A673 (cell line): ENCODE data around the gene ZNF692. TPM values are rescaled to one million over a fixed set of nuclear protein-coding genes. Genes with fewer than 3 reads are reported as not detected.

ENCODE experiments used
- BruUV-seq: library from RNA; stranded (reverse); fragments of 400-500 nt; replicated peaks from 2 replicates; lab custom pipeline; 2021; lab: Mats Ljungman, UMichigan
- CTCF ChIA-PET: fragments of 300-600 bp; sonication (Branson Sonifier 250); formaldehyde crosslinking; loops from one replicate; lab custom pipeline; 2022; ENCODE audit warnings: antibody characterized with exemption; lab: Charles Lee
- POLR2A ChIA-PET: fragments of 300-600 bp; sonication (Branson Sonifier 250); formaldehyde crosslinking; loops from one replicate; lab custom pipeline; 2022; ENCODE audit warnings: antibody characterized with exemption; ENCODE audit not compliant: low non-redundant PET; lab: Charles Lee
- DNase-seq: peaks from one replicate; pipeline ENCODE4 v3.0.0-alpha.2; 2015; ENCODE audit warnings: low spot score
- H3K27ac ChIP-seq: fragments of 200-600 bp; sonication (generic); 2 replicates; pipeline ENCODE4 v1.5.1; 2016; ENCODE audit warnings: mixed run types, low read depth, mild to moderate bottlenecking, mixed read lengths, antibody characterized with exemption, low read length; ENCODE audit not compliant: poor library complexity, severe bottlenecking
- H3K27me3 ChIP-seq: fragments of 200-600 bp; sonication (generic); replicated peaks from 2 replicates; pipeline ENCODE4 v1.6.1; 2017; ENCODE audit warnings: mixed run types, low read depth, mild to moderate bottlenecking, mixed read lengths, antibody characterized with exemption, low read length; ENCODE audit not compliant: insufficient read depth, poor library complexity
- H3K36me3 ChIP-seq: fragments of 200-600 bp; sonication (generic); 2 replicates; pipeline ENCODE4 v1.6.1; 2016; ENCODE audit warnings: mixed run types, mild to moderate bottlenecking, mixed read lengths, antibody characterized with exemption, low read length; ENCODE audit not compliant: insufficient read depth, poor library complexity, severe bottlenecking
- H3K4me1 ChIP-seq: fragments of 200-600 bp; sonication (generic); 2 replicates; pipeline ENCODE4 v1.6.1; 2017; ENCODE audit warnings: mixed run types, mild to moderate bottlenecking, mixed read lengths, antibody characterized with exemption, low read length; ENCODE audit not compliant: insufficient read depth, poor library complexity, severe bottlenecking
- H3K4me3 ChIP-seq: fragments of 200-600 bp; sonication (generic); 2 replicates; pipeline ENCODE4 v1.5.1; 2016; ENCODE audit warnings: low read depth, mixed run types, mild to moderate bottlenecking, mixed read lengths, low read length; ENCODE audit not compliant: poor library complexity, severe bottlenecking
- H3K9me3 ChIP-seq: fragments of 200-600 bp; sonication (generic); 2 replicates; pipeline ENCODE4 v1.6.1; 2016; ENCODE audit warnings: mixed run types, low read depth, mild to moderate bottlenecking, mixed read lengths, antibody characterized with exemption, low read length; ENCODE audit not compliant: poor library complexity, severe bottlenecking
- EZH2 ChIP-seq: fragments of 200-600 bp; sonication (generic); IDR thresholded peaks from 2 replicates; pipeline ENCODE4 v1.6.1; 2017; ENCODE audit warnings: borderline replicate concordance, low read depth, mild to moderate bottlenecking, mixed read lengths, antibody characterized with exemption, low read length; ENCODE audit not compliant: poor library complexity, severe bottlenecking
- intact Hi-C: fragments of 100-400 bp; cut with micrococcal nuclease; formaldehyde crosslinking; loops from one replicate; pipeline ENCODE4 v1.10.0; 2022; ENCODE audit not compliant: unreplicated experiment
- total RNA-seq: library from RNA; stranded (reverse); gene quantifications from 2 replicates; pipeline ENCODE4 v1.2.3, GENCODE V29; 2021
- TF ChIP-seq, protein P1 (sequence below): fragments of 300-800, 200-600 bp; sonication (generic); conservative IDR thresholded peaks from 2 replicates; pipeline ENCODE4 v1.5.1; 2017; ENCODE audit warnings: low read depth, mild to moderate bottlenecking, antibody characterized with exemption, low read length, moderate library complexity, mixed read lengths

The ZNF692 gene
- total RNA-seq, 1 experiment from 2014 or later = 64.5 TPM

DNA sequence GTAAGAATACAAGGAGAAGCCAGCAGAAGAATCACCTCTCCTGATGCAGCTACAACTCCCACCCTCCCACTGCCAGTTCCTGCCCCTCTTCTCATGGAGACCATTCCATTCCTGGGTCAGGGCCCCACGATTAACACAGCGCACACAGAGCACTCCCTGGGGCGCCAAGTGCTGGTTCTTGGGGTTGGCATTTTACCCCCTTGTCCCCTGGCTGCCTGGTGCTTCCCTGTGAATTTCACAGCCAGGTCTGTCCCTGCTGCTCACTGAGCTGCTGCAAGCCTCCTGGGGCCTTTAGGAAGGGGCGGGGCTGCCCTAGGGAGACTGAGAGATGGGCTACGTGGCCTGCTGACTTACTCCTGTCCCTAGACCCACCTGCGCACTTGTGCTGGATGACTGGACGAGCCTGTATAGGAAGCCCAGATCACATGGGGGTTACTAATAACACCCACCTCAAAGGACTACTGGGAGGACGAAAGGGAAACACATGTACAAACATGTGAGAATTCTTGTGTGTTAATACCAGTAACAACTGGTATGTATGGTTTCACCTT is 16.0 kb downstream of the ZNF692 start:
- no peak for DNase-seq
- H3K9me3 ChIP-seq = no peaks in the 10 kb centered on the region
- H3K4me1 ChIP-seq = peaks cover 4% of the 10 kb centered on the region
- no peak for TF ChIP-seq EZH2
- TF ChIP-seq, protein P1, sequence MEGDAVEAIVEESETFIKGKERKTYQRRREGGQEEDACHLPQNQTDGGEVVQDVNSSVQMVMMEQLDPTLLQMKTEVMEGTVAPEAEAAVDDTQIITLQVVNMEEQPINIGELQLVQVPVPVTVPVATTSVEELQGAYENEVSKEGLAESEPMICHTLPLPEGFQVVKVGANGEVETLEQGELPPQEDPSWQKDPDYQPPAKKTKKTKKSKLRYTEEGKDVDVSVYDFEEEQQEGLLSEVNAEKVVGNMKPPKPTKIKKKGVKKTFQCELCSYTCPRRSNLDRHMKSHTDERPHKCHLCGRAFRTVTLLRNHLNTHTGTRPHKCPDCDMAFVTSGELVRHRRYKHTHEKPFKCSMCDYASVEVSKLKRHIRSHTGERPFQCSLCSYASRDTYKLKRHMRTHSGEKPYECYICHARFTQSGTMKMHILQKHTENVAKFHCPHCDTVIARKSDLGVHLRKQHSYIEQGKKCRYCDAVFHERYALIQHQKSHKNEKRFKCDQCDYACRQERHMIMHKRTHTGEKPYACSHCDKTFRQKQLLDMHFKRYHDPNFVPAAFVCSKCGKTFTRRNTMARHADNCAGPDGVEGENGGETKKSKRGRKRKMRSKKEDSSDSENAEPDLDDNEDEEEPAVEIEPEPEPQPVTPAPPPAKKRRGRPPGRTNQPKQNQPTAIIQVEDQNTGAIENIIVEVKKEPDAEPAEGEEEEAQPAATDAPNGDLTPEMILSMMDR = no peak
- no TSS peak for BruUV-seq
- H3K4me3 ChIP-seq = no peak overlapping the region
- H3K27ac ChIP-seq = peak overlapping the region; percentile 34
- H3K27me3 ChIP-seq = no peaks in the 10 kb centered on the region
- H3K36me3 ChIP-seq = peaks cover 9% of the 10 kb centered on the region
- intact Hi-C loops = no loop called here
- CTCF ChIA-PET = interaction anchor here (0.6 kb wide), 1 partner anchor 16 kb away, joined by 3 read pairs; the partner anchor contains the start of gene ZNF692
- POLR2A ChIA-PET = no interaction called here

DNA sequence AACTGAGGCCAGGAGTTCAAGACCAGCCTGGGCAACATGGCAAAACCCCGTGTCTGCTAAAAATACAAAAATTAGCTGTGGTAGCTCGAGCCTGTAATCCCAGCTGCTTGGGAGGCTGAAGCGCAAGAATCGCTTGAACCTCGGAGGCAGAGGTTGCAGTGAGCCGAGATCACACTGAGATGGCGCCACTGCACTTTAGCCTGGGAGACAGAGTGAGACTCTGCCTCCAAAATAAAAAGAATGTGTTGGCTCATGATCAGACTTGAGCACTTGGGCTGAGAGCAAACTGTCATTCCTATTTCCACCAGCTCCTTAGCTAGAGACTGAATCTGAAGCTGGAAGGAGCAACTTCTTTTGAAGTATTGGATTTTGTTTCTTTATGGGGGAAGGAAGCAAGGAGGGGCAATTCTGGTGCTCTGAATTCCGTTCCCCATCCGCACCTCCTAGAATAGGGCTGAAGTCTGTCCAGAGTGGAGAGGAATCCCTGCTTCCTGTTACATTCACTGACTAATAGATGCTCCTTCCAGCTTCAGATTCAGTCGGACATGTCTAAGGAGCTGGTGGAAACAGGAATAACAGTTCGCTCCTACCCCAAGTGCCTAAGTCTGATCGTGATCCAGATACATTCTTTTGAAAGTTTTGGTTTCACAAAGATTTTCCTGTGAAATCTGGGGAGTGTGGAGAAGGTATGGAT is 17.0 kb downstream of the ZNF692 start:
- DNase-seq = peak; percentile 70
- Histone ChIP-seq H3K4me3 (no peak overlapping the region), H3K27ac (peak overlapping the region; percentile 34), H3K4me1 (peaks cover 4% of the 10 kb centered on the region), H3K36me3 (peaks cover 9% of the 10 kb centered on the region), H3K9me3 (no peaks in the 10 kb centered on the region), H3K27me3 (no peaks in the 10 kb centered on the region)
- POLR2A ChIA-PET = no interaction called here
- CTCF ChIA-PET = no interaction called here
- BruUV-seq = no TSS peak
- TF ChIP-seq, protein P1 = peak; percentile 78
- no peak for TF ChIP-seq EZH2
- intact Hi-C loops = no loop called here

DNA sequence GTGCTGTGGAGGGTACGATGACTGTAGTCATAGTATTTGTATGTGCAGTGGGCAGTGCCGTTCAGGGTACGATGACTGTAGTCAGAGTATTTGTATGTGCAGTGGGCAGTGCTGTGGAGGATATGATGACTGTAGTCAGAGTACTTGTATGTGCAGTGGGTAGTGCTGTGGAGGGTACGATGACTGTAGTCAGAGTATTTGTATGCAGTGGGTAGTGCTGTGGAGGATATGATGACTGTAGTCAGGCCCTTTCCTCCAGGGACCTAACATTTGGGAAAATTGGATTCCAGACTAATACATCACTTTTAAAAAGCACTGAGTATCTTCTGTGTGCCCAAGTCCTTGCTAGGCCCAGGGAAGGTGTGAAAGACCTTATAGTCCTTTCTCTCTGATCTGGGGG is 17.9 kb downstream of the ZNF692 start:
- BruUV-seq = no TSS peak
- H3K4me1 ChIP-seq = peaks cover 4% of the 10 kb centered on the region
- peaks cover 3% of the 10 kb centered on the region for H3K36me3 ChIP-seq
- ChIA-PET CTCF (no interaction called here), POLR2A (no interaction called here)
- TF ChIP-seq, protein P1 = no peak
- no peak for TF ChIP-seq EZH2
- H3K27ac ChIP-seq = no peak overlapping the region
- H3K4me3 ChIP-seq = no peak overlapping the region
- DNase-seq = no peak
- H3K27me3 ChIP-seq = no peaks in the 10 kb centered on the region
- H3K9me3 ChIP-seq = no peaks in the 10 kb centered on the region
- intact Hi-C loops = no loop called here
